ENCODE data around the gene ST14. TPM values are rescaled to one million over a fixed set of nuclear protein-coding genes. Genes with fewer than 3 reads are reported as not detected.
A peak's percentile ranks its signal among the peaks of the same experiment; 100 is the strongest.

ST14 gene
- total RNA-seq, 1 donor from 2014 or later, result 22.6 TPM

DNA sequence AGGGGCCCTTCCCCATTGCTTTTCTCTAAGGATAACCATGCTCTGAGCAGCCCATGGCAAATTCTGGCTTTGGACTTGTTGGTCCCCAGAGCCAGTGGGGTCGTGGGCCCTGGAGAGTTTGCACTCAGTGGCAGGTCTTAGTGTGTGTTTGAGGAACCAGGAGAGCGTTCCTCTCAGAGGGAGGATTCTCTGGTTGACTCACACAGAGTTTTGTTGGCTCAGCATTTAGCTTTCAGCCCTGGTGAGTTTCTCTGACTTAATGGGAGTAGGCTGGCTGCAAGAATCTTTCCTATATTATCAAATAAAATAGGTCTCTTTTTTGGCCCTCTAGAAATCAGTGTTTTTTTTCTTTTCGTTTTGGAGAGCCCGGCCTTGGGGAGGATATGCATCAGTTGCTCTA, 20.9 kb downstream of the ST14 start:
- H3K4me3 Mint-ChIP-seq, result peak overlapping the region; percentile 41
- DNase-seq (no peak), ATAC-seq (ENCODE audit: low read depth) (peak; percentile 67)
- ChIA-PET CTCF (no interaction called here), POLR2A (interaction anchor here (0.7 to 1.5 kb wide), 3 partner anchors 12 to 100 kb away, joined by 3 to 7 read pairs (median 3); no protein-coding TSS in a partner anchor)
- no peaks in the 10 kb centered on the region for H3K9me3 Mint-ChIP-seq
- H3K27me3 Mint-ChIP-seq, result no peaks in the 10 kb centered on the region
- H3K36me3 Mint-ChIP-seq (ENCODE audit: low read depth), result no peaks in the 10 kb centered on the region
- H3K27ac Mint-ChIP-seq, result peak overlapping the region; percentile 75
- intact Hi-C loops (cut with micrococcal nuclease), result loop anchor here (1.0 to 2.0 kb wide), 2 partner anchors 14 to 34 kb away; no protein-coding TSS in a partner anchor
- H3K4me1 Mint-ChIP-seq, result peaks cover 57% of the 10 kb centered on the region
- TF ChIP-seq, protein P1, sequence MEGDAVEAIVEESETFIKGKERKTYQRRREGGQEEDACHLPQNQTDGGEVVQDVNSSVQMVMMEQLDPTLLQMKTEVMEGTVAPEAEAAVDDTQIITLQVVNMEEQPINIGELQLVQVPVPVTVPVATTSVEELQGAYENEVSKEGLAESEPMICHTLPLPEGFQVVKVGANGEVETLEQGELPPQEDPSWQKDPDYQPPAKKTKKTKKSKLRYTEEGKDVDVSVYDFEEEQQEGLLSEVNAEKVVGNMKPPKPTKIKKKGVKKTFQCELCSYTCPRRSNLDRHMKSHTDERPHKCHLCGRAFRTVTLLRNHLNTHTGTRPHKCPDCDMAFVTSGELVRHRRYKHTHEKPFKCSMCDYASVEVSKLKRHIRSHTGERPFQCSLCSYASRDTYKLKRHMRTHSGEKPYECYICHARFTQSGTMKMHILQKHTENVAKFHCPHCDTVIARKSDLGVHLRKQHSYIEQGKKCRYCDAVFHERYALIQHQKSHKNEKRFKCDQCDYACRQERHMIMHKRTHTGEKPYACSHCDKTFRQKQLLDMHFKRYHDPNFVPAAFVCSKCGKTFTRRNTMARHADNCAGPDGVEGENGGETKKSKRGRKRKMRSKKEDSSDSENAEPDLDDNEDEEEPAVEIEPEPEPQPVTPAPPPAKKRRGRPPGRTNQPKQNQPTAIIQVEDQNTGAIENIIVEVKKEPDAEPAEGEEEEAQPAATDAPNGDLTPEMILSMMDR (IDR thresholded peaks at IDR 0.05), result no peak

DNA sequence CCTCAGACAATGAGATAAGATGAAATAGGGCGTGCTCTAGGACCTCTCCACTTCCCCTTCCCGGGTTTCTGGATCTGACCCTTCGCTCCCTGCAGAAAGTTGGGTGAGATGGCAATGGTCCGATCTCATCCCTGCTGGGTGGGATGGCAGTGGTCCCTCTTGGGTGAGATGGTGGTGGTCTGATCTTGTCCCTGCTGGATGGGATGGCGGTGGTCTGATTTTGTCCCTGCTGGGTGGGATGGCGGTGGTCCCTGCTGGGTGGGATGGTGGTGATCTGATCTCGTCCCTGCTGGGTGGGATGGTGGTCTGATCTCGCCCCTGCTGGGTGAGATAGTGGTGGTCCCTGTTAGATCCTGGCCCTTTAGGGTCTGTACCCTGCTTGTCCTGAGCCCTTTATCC, 21.3 kb downstream of the ST14 start:
- ChIA-PET POLR2A (interaction anchor here (0.7 to 1.5 kb wide), 4 partner anchors 13 to 100 kb away, joined by 3 to 7 read pairs (median 3); no protein-coding TSS in a partner anchor), CTCF (interaction anchor here (1.1 to 1.2 kb wide), 2 partner anchors 48 to 681 kb away, joined by 3 to 4 read pairs; no protein-coding TSS in a partner anchor)
- TF ChIP-seq, protein P1 (IDR thresholded peaks at IDR 0.05), result no peak
- Mint-ChIP-seq H3K36me3 (ENCODE audit: low read depth) (no peaks in the 10 kb centered on the region), H3K4me1 (peaks cover 56% of the 10 kb centered on the region), H3K4me3 (peak overlapping the region; percentile 28), H3K27ac (peak overlapping the region; percentile 75), H3K9me3 (no peaks in the 10 kb centered on the region), H3K27me3 (no peaks in the 10 kb centered on the region)
- intact Hi-C loops (cut with micrococcal nuclease), result loop anchor here (1.0 to 2.0 kb wide), 2 partner anchors 15 to 34 kb away; no protein-coding TSS in a partner anchor
- DNase-seq (no peak), ATAC-seq (ENCODE audit: low read depth) (no peak)

DNA sequence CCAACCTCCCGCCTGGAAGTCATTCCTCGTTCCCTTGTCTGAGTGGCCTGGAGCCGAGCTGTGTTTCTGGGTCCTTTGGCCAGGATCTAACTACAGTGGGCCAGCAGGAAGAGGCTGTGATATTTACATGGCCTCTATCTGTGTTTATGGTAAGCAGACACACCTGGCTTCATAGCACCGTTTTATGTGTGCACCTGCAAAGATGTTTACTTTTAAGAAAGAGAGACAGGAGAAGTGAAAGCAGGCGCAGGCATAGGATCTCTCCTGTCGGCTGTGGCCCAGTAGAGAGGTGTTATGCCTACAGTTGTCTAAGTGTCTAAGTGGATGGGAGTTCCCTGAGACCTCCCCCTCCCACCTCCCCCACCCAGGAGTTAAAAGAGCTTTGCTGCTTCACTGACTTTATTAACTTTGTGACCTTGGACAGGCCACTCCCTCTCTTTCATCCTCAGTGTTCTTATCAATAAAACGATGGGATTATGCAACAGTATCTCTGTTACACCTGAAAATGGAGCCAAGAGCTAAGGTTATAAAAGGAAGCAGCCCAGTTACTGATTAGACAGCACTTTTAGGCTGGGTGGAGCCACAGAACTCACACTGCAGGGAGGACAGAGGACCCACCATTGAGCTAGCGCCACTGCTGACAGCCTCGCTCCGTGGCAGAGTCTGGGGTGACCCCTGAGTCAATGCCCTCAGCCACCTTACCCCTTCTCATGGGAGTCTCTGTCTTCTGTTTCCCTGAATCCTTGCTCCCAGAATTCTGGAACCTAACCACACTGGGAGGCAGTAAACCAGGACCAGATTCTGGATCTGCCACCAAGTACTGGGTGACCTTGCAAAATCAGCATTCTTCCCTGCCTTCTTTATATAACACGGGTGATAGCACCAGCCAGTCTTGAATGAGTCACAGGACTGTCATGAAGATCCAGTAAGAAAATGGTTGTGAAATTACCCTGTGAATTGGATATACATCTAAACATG, 22.0 kb downstream of the ST14 start:
- H3K27me3 Mint-ChIP-seq, result no peaks in the 10 kb centered on the region
- H3K4me1 Mint-ChIP-seq, result peaks cover 52% of the 10 kb centered on the region
- TF ChIP-seq, protein P1 (IDR thresholded peaks at IDR 0.05), result no peak
- intact Hi-C loops (cut with micrococcal nuclease), result loop anchor here (2.0 kb wide), 1 partner anchor 35 kb away; no protein-coding TSS in a partner anchor
- H3K36me3 Mint-ChIP-seq (ENCODE audit: low read depth), result no peaks in the 10 kb centered on the region
- peak overlapping the region; percentile 75 for H3K27ac Mint-ChIP-seq
- H3K4me3 Mint-ChIP-seq, result peak overlapping the region; percentile 21
- ATAC-seq (ENCODE audit: low read depth) (peak; percentile 61), DNase-seq (no peak)
- no peaks in the 10 kb centered on the region for H3K9me3 Mint-ChIP-seq
- ChIA-PET CTCF (interaction anchor here (1.1 to 1.2 kb wide), 2 partner anchors 49 to 680 kb away, joined by 3 to 4 read pairs; no protein-coding TSS in a partner anchor), POLR2A (interaction anchor here (0.6 to 1.5 kb wide), 5 partner anchors 13 to 735 kb away, joined by 3 to 5 read pairs (median 3); partner anchors contain the start of gene SNX19)

DNA sequence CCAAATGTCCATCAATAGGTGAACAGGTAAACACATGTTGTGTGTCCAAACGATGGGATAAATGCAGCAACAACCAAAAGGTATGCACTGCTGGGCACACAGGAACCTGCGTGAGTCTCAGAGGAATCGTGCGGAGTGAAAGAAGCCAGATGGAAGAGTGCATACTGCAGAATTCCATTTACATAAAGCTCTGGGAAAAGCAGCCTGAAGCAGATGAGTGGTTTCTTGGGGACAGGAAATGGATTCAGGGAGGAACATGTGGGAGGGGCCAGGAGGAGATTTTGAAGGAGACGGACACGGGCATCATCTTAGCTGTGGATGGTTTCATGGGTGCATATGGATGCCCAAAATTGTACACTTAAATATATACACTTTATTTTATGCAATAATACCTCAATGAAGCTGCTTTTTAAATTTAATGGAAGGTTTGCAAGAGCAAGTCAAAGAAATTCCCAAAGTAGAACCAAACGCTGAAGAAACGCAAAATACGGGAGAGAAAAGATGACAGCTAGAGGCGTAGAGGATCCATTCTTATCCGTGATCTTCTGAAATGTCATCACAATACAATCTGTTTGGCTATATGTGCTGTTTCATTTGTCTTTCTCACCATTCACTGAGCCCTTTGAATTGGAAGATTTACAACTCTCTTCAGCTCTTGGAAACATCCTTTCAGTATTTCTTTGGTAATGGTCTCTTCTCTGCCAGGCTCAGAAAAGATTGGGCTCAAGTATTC, 24.5 kb downstream of the ST14 start:
- CTCF ChIA-PET, result interaction anchor here (0.9 kb wide), 1 partner anchor 52 kb away, joined by 4 read pairs; no protein-coding TSS in a partner anchor
- Mint-ChIP-seq H3K27me3 (no peaks in the 10 kb centered on the region), H3K4me1 (peaks cover 42% of the 10 kb centered on the region), H3K36me3 (ENCODE audit: low read depth) (no peaks in the 10 kb centered on the region), H3K4me3 (no peak overlapping the region), H3K9me3 (no peaks in the 10 kb centered on the region), H3K27ac (no peak overlapping the region)
- DNase-seq, result no peak
- ATAC-seq (ENCODE audit: low read depth), result no peak
- intact Hi-C loops (cut with micrococcal nuclease), result no loop called here
- TF ChIP-seq, protein P1 (IDR thresholded peaks at IDR 0.05), result no peak
- POLR2A ChIA-PET, result interaction anchor here (0.6 to 1.2 kb wide), 2 partner anchors 15 to 25 kb away, joined by 3 to 6 read pairs; no protein-coding TSS in a partner anchor
